Central memory CD8-positive, alpha-beta T cell (primary cell): ENCODE data around the gene MTUS2.

ENCODE experiments used
- ATAC-seq: fragments of 150-1000 bp; cut with Tn5 transposase; replicated peaks from 2 replicates; pipeline ENCODE4 v1.10.0; 2022; ENCODE audit warnings: mild to moderate bottlenecking, moderate FRiP score, moderate number of reproducible peaks; ENCODE audit not compliant: poor library complexity, severe bottlenecking; ENCODE audit errors: extremely low read depth
- DNase-seq, 2 donors: peaks; one replicate each; pipeline ENCODE4 v3.0.0; 2021; ENCODE audit warnings: low spot score in 2 of 2
- H3K27ac Mint-ChIP-seq: one replicate; pipeline ENCODE4 v1.8.0; 2022; ENCODE audit warnings: low read depth, mild to moderate bottlenecking, moderate library complexity, mixed read lengths
- H3K27me3 Mint-ChIP-seq: one replicate; pipeline ENCODE4 v1.8.0; 2022; ENCODE audit warnings: mixed read lengths
- H3K36me3 Mint-ChIP-seq: one replicate; pipeline ENCODE4 v1.8.0; 2022; ENCODE audit warnings: mild to moderate bottlenecking, moderate library complexity, mixed read lengths; ENCODE audit not compliant: insufficient read depth
- H3K4me1 Mint-ChIP-seq: one replicate; pipeline ENCODE4 v1.8.0; 2022; ENCODE audit warnings: mixed read lengths
- H3K4me3 Mint-ChIP-seq: one replicate; pipeline ENCODE4 v1.8.0; 2022; ENCODE audit warnings: mild to moderate bottlenecking, moderate library complexity, mixed read lengths
- H3K9me3 Mint-ChIP-seq: one replicate; pipeline ENCODE4 v1.8.0; 2022; ENCODE audit warnings: mixed read lengths

Gene MTUS2

GRCh38 chr13:28865149-28865744 is 45.1 kb downstream of the MTUS2 start:
- no peaks in the 10 kb centered on the region for H3K9me3 Mint-ChIP-seq
- H3K4me1 Mint-ChIP-seq = no peaks in the 10 kb centered on the region
- H3K27me3 Mint-ChIP-seq = no peaks in the 10 kb centered on the region
- no peak overlapping the region for H3K4me3 Mint-ChIP-seq
- no peak for ATAC-seq
- DNase-seq = no peak
- H3K27ac Mint-ChIP-seq = no peak overlapping the region
- peaks cover 2% of the 10 kb centered on the region for H3K36me3 Mint-ChIP-seq

GRCh38 chr13:28865951-28866350 is 45.8 kb downstream of the MTUS2 start:
- H3K36me3 Mint-ChIP-seq = peaks cover 2% of the 10 kb centered on the region
- no peak for ATAC-seq

GRCh38 chr13:28866932-28867331 is 46.8 kb downstream of the MTUS2 start:
- Mint-ChIP-seq H3K9me3 (peaks cover 5% of the 10 kb centered on the region), H3K27ac (no peak overlapping the region), H3K4me1 (no peaks in the 10 kb centered on the region), H3K4me3 (no peak overlapping the region), H3K36me3 (peaks cover 2% of the 10 kb centered on the region), H3K27me3 (no peaks in the 10 kb centered on the region)
- DNase-seq = no peak
- ATAC-seq = no peak

More at GRCh38 chr13:28865951-28866350, 45.8 kb downstream of the MTUS2 start:
- Mint-ChIP-seq H3K27ac (no peak overlapping the region), H3K4me3 (no peak overlapping the region), H3K27me3 (no peaks in the 10 kb centered on the region), H3K4me1 (no peaks in the 10 kb centered on the region), H3K9me3 (no peaks in the 10 kb centered on the region)
- DNase-seq = no peak

GRCh38 chr13:28867564-28867963 is 47.4 kb downstream of the MTUS2 start:
- H3K27me3 Mint-ChIP-seq = no peaks in the 10 kb centered on the region
- H3K27ac Mint-ChIP-seq = no peak overlapping the region
- H3K4me3 Mint-ChIP-seq = no peak overlapping the region
- peaks cover 11% of the 10 kb centered on the region for H3K9me3 Mint-ChIP-seq
- no peaks in the 10 kb centered on the region for H3K4me1 Mint-ChIP-seq
- ATAC-seq = no peak
- DNase-seq = no peak
- peaks cover 2% of the 10 kb centered on the region for H3K36me3 Mint-ChIP-seq

- no peaks in the 10 kb centered on the region for H3K27me3 Mint-ChIP-seq
- H3K36me3 Mint-ChIP-seq = no peaks in the 10 kb centered on the region
- H3K4me3 Mint-ChIP-seq = no peak overlapping the region
- no peak overlapping the region for H3K27ac Mint-ChIP-seq
- no peaks in the 10 kb centered on the region for H3K4me1 Mint-ChIP-seq
- DNase-seq = no peak
- ATAC-seq = no peak
- H3K9me3 Mint-ChIP-seq = peaks cover 16% of the 10 kb centered on the region
Measured at GRCh38 chr13:28872427-28873176, 52.5 kb downstream of the MTUS2 start.

- Mint-ChIP-seq H3K36me3 (no peaks in the 10 kb centered on the region), H3K27ac (no peak overlapping the region), H3K4me3 (no peak overlapping the region), H3K27me3 (no peaks in the 10 kb centered on the region), H3K4me1 (no peaks in the 10 kb centered on the region), H3K9me3 (peaks cover 16% of the 10 kb centered on the region)
- DNase-seq (no peak), ATAC-seq (no peak)
Measured at GRCh38 chr13:28875846-28876615, 55.9 kb downstream of the MTUS2 start.

- H3K9me3 Mint-ChIP-seq = peaks cover 6% of the 10 kb centered on the region
- no peak overlapping the region for H3K4me3 Mint-ChIP-seq
- no peaks in the 10 kb centered on the region for H3K27me3 Mint-ChIP-seq
- no peaks in the 10 kb centered on the region for H3K4me1 Mint-ChIP-seq
- DNase-seq (no peak), ATAC-seq (no peak)
- no peak overlapping the region for H3K27ac Mint-ChIP-seq
- H3K36me3 Mint-ChIP-seq = no peaks in the 10 kb centered on the region
Measured at GRCh38 chr13:28877408-28877807, 57.3 kb downstream of the MTUS2 start.

- H3K4me3 Mint-ChIP-seq = no peak overlapping the region
Measured at GRCh38 chr13:28885181-28885580, 65.0 kb downstream of the MTUS2 start.

GRCh38 chr13:28889086-28889732 is 69.1 kb downstream of the MTUS2 start:
- H3K27me3 Mint-ChIP-seq = no peaks in the 10 kb centered on the region
- H3K4me3 Mint-ChIP-seq = no peak overlapping the region
- ATAC-seq (no peak), DNase-seq (no peak)
- no peaks in the 10 kb centered on the region for H3K4me1 Mint-ChIP-seq
- no peaks in the 10 kb centered on the region for H3K36me3 Mint-ChIP-seq
- H3K9me3 Mint-ChIP-seq = no peaks in the 10 kb centered on the region
- H3K27ac Mint-ChIP-seq = no peak overlapping the region

More at GRCh38 chr13:28885181-28885580, 65.0 kb downstream of the MTUS2 start:
- ATAC-seq (no peak), DNase-seq (no peak)
- Mint-ChIP-seq H3K36me3 (no peaks in the 10 kb centered on the region), H3K9me3 (no peaks in the 10 kb centered on the region), H3K4me1 (no peaks in the 10 kb centered on the region), H3K27me3 (no peaks in the 10 kb centered on the region), H3K27ac (no peak overlapping the region)

GRCh38 chr13:28890712-28891111 is 70.6 kb downstream of the MTUS2 start:
- Mint-ChIP-seq H3K4me3 (no peak overlapping the region), H3K36me3 (no peaks in the 10 kb centered on the region), H3K9me3 (peaks cover 6% of the 10 kb centered on the region), H3K27ac (no peak overlapping the region), H3K27me3 (no peaks in the 10 kb centered on the region), H3K4me1 (no peaks in the 10 kb centered on the region)
- DNase-seq = no peak
- ATAC-seq = no peak

- ATAC-seq (no peak), DNase-seq (no peak)
- Mint-ChIP-seq H3K4me3 (no peak overlapping the region), H3K27ac (no peak overlapping the region), H3K9me3 (peaks cover 39% of the 10 kb centered on the region), H3K27me3 (no peaks in the 10 kb centered on the region), H3K36me3 (no peaks in the 10 kb centered on the region), H3K4me1 (no peaks in the 10 kb centered on the region)
Measured at GRCh38 chr13:28918030-28918429, 97.9 kb downstream of the MTUS2 start.

- Mint-ChIP-seq H3K36me3 (no peaks in the 10 kb centered on the region), H3K4me1 (no peaks in the 10 kb centered on the region), H3K4me3 (no peak overlapping the region), H3K27ac (no peak overlapping the region), H3K27me3 (no peaks in the 10 kb centered on the region), H3K9me3 (peaks cover 11% of the 10 kb centered on the region)
- ATAC-seq (no peak), DNase-seq (no peak)
Measured at GRCh38 chr13:28922341-28922740, 102.2 kb downstream of the MTUS2 start.
